Upper lobe of left lung (tissue), 6 donors: ENCODE results near the gene DOK1. TPM values are rescaled to one million over a fixed set of nuclear protein-coding genes. Genes with fewer than 3 reads are reported as not detected.
A peak's percentile ranks its signal among the peaks of the same experiment; 100 is the strongest.

ENCODE experiments used
- ATAC-seq, 2 donors: fragments of 200-7000 bp; cut with Tn5 transposase; one replicate each; pipeline ENCODE4 v1.9.1; 2022; ENCODE audit warnings: mild to moderate bottlenecking in 2 of 2, moderate library complexity in 2 of 2; ENCODE audit not compliant: low FRiP score in 2 of 2
- DNase-seq, 2 donors: peaks; one replicate each; pipeline ENCODE4 v3.0.0-alpha.2; 2019 to 2020
- H3K27ac ChIP-seq, 4 donors: fragments of 200-600 bp; sonication (generic); one replicate each; pipeline ENCODE4 v1.5.1; 2016 to 2019
- H3K27me3 ChIP-seq, 4 donors: fragments of 200-600 bp; sonication (generic); one replicate each; pipeline ENCODE4 v1.5.1; 2017 to 2019
- H3K36me3 ChIP-seq, 4 donors: fragments of 200-600 bp; sonication (generic); one replicate each; pipeline ENCODE4 v1.5.1; 2016 to 2019
- H3K4me1 ChIP-seq, 4 donors: fragments of 200-600 bp; sonication (generic); one replicate each; pipeline ENCODE4 v1.5.1; 2018 to 2019
- H3K4me3 ChIP-seq, 4 donors: fragments of 200-600 bp; sonication (generic); one replicate each; pipeline ENCODE4 v1.5.1; 2017 to 2019; ENCODE audit warnings: mild to moderate bottlenecking in 2 of 4, moderate library complexity in 1 of 4
- H3K9me3 ChIP-seq, 4 donors: fragments of 200-600 bp; sonication (generic); one replicate each; pipeline ENCODE4 v1.5.1; 2018 to 2019
- EP300 ChIP-seq, 4 donors: sonication (generic); formaldehyde crosslinking; IDR thresholded peaks; one replicate each; pipeline ENCODE4 v1.5.1; 2017; ENCODE audit warnings: antibody characterized with exemption in 4 of 4, control low read depth in 2 of 4
- POLR2A ChIP-seq, 4 donors: fragments of 450-650 bp; IDR thresholded peaks; one replicate each; pipeline ENCODE4 v1.5.1; 2016 to 2017; ENCODE audit warnings: antibody characterized with exemption in 4 of 4, mild to moderate bottlenecking in 2 of 4
- POLR2AphosphoS5 ChIP-seq, 2 donors: sonication (generic); formaldehyde crosslinking; IDR thresholded peaks; one replicate each; pipeline ENCODE4 v1.5.1; 2017; ENCODE audit warnings: antibody characterized with exemption in 2 of 2
- WGBS, 2 donors: methylation state at CpG; one replicate each; pipeline ENCODE4 v1.1.5; 2017 to 2018; 5-methylcytosine and 5-hydroxymethylcytosine counted together
- total RNA-seq, 6 donors: library from RNA; depleted of rRNA in 4 of 6; stranded (reverse); fragments of >200 nt in 4 of 6; gene quantifications; one replicate each; pipeline versions ENCODE4 v1.1.0 to v1.2.1, GENCODE V29; 2016 to 2021
- TF ChIP-seq, protein P1 (sequence below), 6 experiments: fragments of 450-650 bp in 4 of 6; fragments of 200-600 bp in 2 of 6; sonication (generic) in 2 of 6; IDR thresholded peaks; one replicate each; pipeline ENCODE4 v1.5.1; 2016 to 2019; ENCODE audit warnings: antibody characterized with exemption in 6 of 6
- donor health status: DM: no; HTN: no; CAD: no; lungs with moderate emphysema.
- donor health status: DM: no; HTN: yes; CAD: no; lungs with severe emphysema.

The DOK1 gene
- total RNA-seq, 6 donors from 2014 or later: 13.7 to 49.2 (median 38.0) TPM

DNA sequence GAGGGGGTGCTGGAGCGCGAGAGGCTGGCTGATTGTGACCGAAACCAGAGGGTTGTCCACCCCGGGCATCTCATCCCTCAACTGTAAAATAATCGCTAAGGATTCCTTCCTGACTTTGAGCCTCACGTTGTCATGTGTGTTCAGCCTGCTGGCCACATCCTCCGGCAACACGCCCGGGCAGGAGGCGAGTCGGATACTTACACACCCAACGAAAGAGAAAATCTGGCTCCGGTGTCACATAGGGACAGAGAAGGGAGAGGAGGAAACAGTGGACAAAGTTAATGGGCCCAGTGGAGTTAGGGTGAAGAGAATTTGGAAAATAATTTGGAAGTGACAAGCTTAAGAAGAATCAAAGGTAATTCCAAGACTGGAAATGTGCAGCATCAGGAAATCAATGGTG, 37.9 kb upstream of the DOK1 start:
- H3K27me3 ChIP-seq: peaks cover 6 to 56% (median 44%) of the 10 kb centered on the region in 4 donors
- no peak for DNase-seq

GRCh38 chr2:74522516-74522915, 32.0 kb upstream of the DOK1 start:
- no peaks in the 10 kb centered on the region for H3K9me3 ChIP-seq
- H3K27me3 ChIP-seq: no peaks in the 10 kb centered on the region
- TF ChIP-seq POLR2AphosphoS5 (IDR thresholded peaks at IDR 0.05): no peak
- 67 to 79% methylated on average over 3 of the region's 3 CpGs for WGBS, 2 donors
- ATAC-seq (no peak), DNase-seq (no peak)
- no peak overlapping the region for H3K4me3 ChIP-seq
- peaks cover 15 to 21% (median 19%) of the 10 kb centered on the region in 4 donors for H3K36me3 ChIP-seq
- H3K27ac ChIP-seq: no peak overlapping the region
- peaks cover 0 to 2% (median under 1%) of the 10 kb centered on the region in 4 donors for H3K4me1 ChIP-seq

More for the DNA sequence above, 37.9 kb upstream of the DOK1 start:
- no peak for ATAC-seq
- Histone ChIP-seq H3K27ac (no peak overlapping the region), H3K4me3 (peak overlapping the region in 2 of 4 donors; percentile 47 to 49), H3K36me3 (no peaks in the 10 kb centered on the region), H3K9me3 (no peaks in the 10 kb centered on the region), H3K4me1 (peaks cover 25 to 31% (median 29%) of the 10 kb centered on the region in 4 donors)
- WGBS, 2 donors: 70% methylated on average over 13 of the region's 13 CpGs
- TF ChIP-seq EP300 (IDR thresholded peaks at IDR 0.05) (no peak), POLR2AphosphoS5 (IDR thresholded peaks at IDR 0.05) (no peak), POLR2A (IDR thresholded peaks at IDR 0.05) (no peak)
- TF ChIP-seq, protein P1, sequence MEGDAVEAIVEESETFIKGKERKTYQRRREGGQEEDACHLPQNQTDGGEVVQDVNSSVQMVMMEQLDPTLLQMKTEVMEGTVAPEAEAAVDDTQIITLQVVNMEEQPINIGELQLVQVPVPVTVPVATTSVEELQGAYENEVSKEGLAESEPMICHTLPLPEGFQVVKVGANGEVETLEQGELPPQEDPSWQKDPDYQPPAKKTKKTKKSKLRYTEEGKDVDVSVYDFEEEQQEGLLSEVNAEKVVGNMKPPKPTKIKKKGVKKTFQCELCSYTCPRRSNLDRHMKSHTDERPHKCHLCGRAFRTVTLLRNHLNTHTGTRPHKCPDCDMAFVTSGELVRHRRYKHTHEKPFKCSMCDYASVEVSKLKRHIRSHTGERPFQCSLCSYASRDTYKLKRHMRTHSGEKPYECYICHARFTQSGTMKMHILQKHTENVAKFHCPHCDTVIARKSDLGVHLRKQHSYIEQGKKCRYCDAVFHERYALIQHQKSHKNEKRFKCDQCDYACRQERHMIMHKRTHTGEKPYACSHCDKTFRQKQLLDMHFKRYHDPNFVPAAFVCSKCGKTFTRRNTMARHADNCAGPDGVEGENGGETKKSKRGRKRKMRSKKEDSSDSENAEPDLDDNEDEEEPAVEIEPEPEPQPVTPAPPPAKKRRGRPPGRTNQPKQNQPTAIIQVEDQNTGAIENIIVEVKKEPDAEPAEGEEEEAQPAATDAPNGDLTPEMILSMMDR (IDR thresholded peaks at IDR 0.05): no peak

DNA sequence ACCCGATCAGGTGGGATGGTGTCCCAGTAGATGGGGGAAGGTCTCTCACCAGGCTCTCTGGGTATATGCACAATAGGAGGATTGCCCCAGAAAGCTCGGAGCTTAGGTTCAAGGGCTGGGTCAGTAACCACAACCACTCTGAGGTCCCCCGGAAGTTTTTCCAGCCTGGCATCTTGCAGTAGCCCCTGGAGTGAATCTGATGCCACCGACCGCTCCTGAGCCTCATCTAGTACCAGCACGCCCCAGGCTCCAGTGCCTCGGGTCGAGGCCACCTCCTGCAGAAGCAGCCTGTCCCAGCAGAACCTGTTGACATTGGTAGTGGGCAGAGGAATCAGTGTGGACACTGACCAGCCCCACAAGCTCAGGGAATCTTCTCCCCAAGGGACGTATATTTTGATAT, 30.5 kb upstream of the DOK1 start:
- Histone ChIP-seq H3K36me3 (peaks cover 16 to 28% (median 24%) of the 10 kb centered on the region in 4 donors), H3K4me1 (peaks cover 10 to 16% (median 13%) of the 10 kb centered on the region in 4 donors), H3K27me3 (no peaks in the 10 kb centered on the region), H3K4me3 (no peak overlapping the region), H3K27ac (no peak overlapping the region), H3K9me3 (no peaks in the 10 kb centered on the region)
- no peak for DNase-seq
- ATAC-seq: no peak
- TF ChIP-seq POLR2A (IDR thresholded peaks at IDR 0.05) (no peak), POLR2AphosphoS5 (IDR thresholded peaks at IDR 0.05) (no peak), EP300 (IDR thresholded peaks at IDR 0.05) (no peak)
- TF ChIP-seq, protein P1 (IDR thresholded peaks at IDR 0.05): no peak
- WGBS, 2 donors: 81 to 91% methylated on average over 6 to 9 of the region's 9 CpGs

DNA sequence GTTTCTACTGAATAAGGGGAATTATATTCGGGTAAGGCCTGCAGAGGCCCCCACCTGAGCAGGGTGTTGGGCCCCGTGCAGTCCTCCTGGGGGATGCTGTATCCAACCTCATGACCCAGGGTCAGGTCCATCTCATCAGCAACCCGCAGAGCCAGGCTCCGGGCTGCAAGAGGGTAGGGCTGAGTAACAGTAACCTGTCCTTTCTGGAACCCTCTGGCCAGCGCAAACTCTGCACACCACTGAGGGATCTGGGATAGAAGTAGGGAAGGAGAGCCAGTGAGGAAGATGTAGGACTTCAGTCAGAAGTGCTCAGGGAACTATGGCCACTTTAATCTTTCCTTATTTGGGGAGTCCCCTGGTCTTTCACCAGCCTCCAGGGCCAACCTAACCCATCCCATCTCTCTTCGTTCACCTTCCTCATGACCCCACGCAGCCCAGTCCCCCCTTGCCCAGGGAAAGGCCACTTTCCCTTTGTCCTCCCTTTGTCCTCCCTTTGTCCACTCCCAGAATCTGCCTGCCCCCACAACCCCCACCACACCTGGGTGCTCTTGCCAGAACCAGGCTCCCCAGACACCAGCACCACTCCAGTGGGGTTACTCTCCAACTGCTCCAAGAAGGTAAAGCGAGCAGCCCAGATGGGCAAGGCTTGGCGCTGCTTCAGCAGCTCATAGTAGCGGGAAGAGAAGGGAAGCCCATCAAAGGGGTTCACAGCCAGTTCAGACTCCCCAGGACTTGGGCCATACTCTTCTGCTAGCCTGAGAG, 29.4 kb upstream of the DOK1 start:
- H3K9me3 ChIP-seq: no peaks in the 10 kb centered on the region
- H3K27me3 ChIP-seq: no peaks in the 10 kb centered on the region
- H3K4me3 ChIP-seq: no peak overlapping the region
- TF ChIP-seq, protein P1 (IDR thresholded peaks at IDR 0.05): no peak
- TF ChIP-seq POLR2A (IDR thresholded peaks at IDR 0.05) (no peak), EP300 (IDR thresholded peaks at IDR 0.05) (no peak), POLR2AphosphoS5 (IDR thresholded peaks at IDR 0.05) (no peak)
- peaks cover 10 to 16% (median 14%) of the 10 kb centered on the region in 4 donors for H3K4me1 ChIP-seq
- no peak for ATAC-seq
- no peak for DNase-seq
- H3K27ac ChIP-seq: no peak overlapping the region
- WGBS, 2 donors: 89 to 96% methylated on average over 8 to 10 of the region's 10 CpGs
- H3K36me3 ChIP-seq: peaks cover 16 to 28% (median 24%) of the 10 kb centered on the region in 4 donors

DNA sequence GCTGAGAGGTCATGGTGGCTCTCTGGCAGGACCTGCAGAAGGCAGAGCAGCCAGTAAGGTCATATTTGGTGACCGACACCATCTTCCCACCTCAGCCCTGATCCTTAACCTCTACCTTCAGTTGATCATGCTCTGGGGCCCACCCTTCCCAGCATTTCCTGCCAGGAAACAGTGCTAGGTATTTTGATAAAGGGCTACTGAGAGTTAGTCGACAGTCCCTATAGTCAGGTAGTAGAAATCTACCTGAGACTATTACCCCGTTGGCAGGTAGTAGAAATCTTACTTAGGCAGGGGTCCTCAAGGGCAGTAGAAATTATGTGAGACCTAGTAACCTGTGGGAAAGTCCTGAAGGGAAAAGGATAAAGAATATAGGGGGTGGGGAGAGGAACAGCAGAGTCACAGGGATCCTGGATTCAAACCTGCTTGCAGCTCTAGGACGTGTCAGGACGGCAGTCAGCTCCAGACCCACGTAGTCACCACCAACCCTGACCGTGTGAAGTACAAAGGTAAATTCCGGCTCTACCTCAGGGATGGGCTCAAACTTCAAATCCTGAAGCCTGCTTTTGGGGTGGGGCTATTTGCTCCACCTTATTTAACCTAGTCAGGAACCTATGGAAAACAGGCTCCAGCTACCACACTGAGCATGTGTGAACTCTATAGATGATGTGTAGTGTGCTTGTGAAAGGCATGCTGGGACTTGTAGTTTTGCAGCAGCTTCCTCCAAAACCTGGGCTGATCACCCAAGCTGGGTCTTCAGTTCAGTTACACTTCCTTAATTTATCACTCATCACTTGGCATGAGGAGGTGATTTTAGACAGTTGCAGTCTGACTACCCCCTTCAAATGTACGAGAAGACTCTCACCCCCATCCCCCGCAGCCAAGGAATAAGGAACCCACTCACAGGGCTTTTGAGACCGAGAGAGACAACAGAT, 28.5 kb upstream of the DOK1 start, which contains the start of gene DQX1:
Gene DQX1 (minus strand): TSS at position 515 of the 932 bp plus-strand sequence. CDS start 502 bp downstream, at position 13.
- no peaks in the 10 kb centered on the region for H3K9me3 ChIP-seq
- peaks cover 16 to 22% (median 18%) of the 10 kb centered on the region in 4 donors for H3K4me1 ChIP-seq
- TF ChIP-seq EP300 (IDR thresholded peaks at IDR 0.05) (no peak), POLR2A (IDR thresholded peaks at IDR 0.05) (no peak), POLR2AphosphoS5 (IDR thresholded peaks at IDR 0.05) (no peak)
- TF ChIP-seq, protein P1 (IDR thresholded peaks at IDR 0.05): no peak
- peaks cover 16 to 28% (median 24%) of the 10 kb centered on the region in 4 donors for H3K36me3 ChIP-seq
- no peak for ATAC-seq
- WGBS, 2 donors: 85 to 90% methylated on average over 11 of the region's 11 CpGs
- no peak within 1 kb of the TSS for H3K27ac ChIP-seq
- no peak within 1 kb of the TSS for H3K4me3 ChIP-seq
- H3K27me3 ChIP-seq: no peaks in the 10 kb centered on the region
- DNase-seq: no peak
